ENCODE data around the gene NXPE3.
"Not testable (repeated sequence)": the region's sequence is repeated elsewhere in the genome, so short reads cannot be mapped to it uniquely, and the experiment has no call there.

Gene NXPE3

DNA sequence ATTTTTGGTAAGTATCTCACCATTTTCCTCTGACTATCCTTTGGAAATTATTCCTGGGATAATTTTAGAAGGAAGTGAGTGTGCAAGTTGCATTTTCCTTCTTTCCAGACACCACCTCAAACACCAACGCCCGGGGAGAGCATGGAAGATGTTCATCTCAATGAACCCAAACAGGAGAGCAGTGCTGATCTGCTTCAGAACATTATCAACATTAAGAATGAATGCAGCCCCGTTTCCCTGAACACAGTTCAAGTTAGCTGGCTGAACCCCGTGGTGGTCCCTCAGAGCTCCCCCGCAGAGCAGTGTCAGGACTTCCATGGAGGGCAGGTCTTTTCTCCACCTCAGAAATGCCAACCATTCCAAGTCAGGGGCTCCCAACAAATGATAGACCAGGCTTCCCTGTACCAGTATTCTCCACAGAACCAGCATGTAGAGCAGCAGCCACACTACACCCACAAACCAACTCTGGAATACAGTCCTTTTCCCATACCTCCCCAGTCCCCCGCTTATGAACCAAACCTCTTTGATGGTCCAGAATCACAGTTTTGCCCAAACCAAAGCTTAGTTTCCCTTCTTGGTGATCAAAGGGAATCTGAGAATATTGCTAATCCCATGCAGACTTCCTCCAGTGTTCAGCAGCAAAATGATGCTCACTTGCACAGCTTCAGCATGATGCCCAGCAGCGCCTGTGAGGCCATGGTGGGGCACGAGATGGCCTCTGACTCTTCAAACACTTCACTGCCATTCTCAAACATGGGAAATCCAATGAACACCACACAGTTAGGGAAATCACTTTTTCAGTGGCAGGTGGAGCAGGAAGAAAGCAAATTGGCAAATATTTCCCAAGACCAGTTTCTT is 74.2 kb downstream of the NXPE3 start:
- DNase-seq = no peak

GRCh38 chr3:101853982-101854381 is 75.0 kb downstream of the NXPE3 start:
- no peak for DNase-seq

GRCh38 chr3:101854608-101855304 is 75.7 kb downstream of the NXPE3 start:
- DNase-seq = no peak

GRCh38 chr3:101857301-101857741 is 78.3 kb downstream of the NXPE3 start:
- DNase-seq = no peak

DNA sequence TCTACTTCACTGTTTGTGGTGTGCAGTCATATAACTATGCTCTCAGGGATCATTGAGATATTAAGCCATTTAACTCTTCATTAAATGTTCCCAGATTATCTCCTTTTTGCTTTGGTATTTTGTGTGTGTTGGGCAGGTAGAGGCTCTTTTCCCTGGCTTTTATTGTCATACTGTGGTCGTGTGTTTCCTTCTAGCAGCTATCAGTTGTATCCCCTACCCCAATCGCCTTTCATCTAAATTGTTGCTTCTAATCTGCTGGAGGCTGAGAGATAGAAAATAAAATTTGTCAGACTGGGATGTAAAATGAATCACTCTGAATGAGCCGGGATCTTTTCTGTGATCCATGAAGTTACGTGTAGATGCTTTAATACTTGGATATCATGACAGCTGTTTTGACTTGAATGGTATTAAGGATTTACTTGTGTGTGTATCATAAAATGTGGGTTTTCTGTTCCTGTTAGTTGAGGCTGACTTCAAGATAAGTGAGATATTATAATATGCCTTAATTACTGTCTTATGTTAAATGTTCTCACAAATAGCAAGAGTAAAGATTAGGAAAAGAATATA is 79.5 kb downstream of the NXPE3 start:
- DNase-seq = no peak

- no peak for DNase-seq
Measured at GRCh38 chr3:101859882-101860448, 81.0 kb downstream of the NXPE3 start.

- DNase-seq = no peak
Measured at GRCh38 chr3:101861212-101861788, 82.3 kb downstream of the NXPE3 start.

DNA sequence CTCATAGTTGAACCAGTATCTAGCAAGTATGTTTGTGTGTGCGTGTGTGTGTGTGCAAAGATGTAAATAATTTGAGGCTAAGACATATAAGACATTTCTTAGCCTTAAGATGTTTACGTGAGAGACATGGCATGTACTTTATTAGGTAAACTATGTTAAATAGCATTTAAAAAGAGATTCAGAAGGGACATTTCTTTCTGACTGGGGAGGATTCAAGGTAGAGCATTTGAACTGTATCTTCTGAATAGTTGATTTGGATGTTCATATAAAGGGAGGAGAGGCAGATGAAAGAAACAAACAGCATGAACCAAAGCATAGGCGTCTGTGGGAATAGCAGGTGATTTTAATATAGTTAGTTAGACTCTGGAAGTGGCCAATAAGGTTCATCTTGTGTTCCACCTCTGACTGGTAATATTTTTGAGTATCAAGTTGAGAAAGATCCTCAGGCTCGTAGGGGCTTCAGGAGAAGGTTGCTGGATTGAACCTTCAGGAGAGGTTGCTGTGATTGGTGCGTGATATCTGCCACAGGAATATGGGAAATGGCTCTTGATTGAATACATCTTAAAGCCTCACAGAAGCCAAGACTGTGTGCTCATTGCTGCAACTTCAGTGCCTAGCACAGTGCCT is 82.9 kb downstream of the NXPE3 start:
- DNase-seq = no peak

DNA sequence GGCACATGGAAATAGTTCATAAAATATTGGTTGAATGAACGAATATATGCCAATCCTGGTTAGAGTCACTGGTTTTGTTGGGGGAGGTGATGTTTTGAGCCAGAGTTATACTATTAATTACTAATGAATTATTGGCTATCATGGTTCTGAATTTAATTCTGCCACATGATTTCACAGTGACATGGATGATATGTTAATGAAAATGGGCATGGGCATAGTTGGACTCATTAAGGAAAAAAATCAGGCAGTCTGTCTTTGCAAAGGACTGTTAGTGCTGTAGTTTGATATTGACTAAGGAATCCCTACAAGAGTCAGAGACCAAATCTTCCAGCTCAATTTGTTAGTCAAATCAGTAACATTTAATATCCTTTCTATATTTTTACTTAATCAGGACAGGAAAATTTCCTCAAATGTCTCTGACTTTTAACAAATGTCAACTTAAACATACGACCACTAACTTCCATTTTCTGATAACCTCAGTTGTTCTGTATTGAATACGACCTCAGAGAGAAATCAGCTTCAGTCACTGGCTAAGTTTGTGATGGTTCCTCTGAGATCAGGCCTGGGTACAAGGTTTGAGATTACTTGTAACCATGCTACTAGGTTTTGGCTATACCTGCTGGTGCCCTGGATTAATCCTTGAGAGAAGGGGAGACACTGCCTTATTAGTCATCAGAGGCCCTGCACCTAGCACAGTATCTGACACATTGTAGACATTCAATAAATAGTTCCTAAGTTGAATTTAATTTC is 83.6 kb downstream of the NXPE3 start:
- no peak for DNase-seq

- not testable (repeated sequence) for DNase-seq
Measured at GRCh38 chr3:101864926-101865325, 85.9 kb downstream of the NXPE3 start.

DNA sequence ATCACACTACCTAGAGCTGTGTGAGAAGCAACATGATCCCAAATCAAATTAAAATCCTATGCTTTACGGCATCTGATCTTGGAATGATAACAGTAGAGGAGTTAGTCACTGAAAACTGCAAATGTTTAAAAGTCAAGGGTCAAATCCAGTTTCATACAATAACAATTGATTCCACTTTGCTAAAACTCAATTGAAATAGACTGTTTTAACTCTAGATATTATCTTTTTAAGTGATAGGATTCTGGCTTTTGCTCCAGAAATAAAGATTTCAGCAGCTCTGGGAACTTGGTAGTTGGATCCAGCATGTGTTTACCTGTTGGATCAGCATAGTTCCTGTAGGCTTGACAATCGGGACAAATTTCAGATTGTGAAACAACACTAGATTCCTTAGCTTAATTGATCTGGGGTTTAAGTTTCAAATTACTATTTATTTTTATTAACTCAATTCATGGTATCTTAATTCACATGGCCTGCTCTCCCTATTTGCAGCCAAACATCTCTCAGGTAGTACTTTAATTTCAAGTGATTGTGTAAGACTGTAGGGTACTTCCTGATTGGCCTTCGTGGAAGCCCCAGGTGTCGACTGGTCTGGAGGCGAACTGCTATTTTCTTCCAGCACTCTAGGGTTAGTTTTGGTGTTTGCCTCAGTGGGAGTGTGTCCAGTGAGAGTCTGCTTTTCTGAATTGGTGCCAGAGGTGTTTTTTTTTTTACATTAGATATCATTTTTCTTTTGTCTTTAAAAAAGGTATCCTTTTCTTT is 86.9 kb downstream of the NXPE3 start:
- no peak for DNase-seq

DNA sequence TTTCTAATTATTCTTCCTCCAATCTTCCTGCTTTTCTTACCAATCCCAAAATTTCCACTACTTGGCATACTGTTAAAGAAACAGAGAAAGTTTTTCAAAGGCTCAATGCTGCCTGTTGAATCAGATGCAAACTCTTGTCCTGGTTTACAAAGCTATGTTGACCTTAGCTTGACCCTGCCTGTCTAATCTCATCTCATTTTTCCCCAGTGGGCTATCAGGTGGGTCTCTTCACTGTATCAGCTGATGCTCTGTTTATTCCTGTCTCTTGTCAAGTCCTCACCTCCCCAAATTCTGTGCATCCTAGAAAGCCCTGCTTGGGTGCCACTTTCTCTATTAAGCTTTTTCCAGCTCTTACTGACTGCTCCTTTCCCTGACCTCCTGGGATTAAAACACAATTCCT is 88.5 kb downstream of the NXPE3 start:
- DNase-seq = no peak

DNA sequence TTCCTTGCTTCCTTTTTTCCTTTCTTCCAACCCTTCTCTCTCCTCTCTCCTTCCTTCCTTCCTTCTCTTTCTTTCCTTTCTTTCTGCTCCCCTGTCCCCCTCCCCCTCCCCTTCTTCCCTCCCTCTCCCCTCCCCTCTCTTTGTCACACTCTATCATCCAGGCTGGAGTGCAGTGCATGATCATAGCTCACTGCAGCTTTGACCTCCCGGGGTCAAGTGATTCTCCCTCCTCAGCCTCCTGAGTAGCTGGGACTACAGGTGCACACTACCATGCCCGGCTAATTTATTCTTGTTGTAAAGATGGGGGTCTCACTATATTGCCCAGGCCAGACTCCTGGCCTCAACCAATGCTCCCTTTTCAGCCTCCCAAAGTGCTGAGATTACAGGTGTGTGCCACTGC is 89.0 kb downstream of the NXPE3 start:
- DNase-seq = no peak

- DNase-seq = no peak
Measured at GRCh38 chr3:101868534-101869464, 89.8 kb downstream of the NXPE3 start.

GRCh38 chr3:101870138-101870537 is 91.1 kb downstream of the NXPE3 start:
- DNase-seq = no peak

GRCh38 chr3:101873619-101874018 is 94.6 kb downstream of the NXPE3 start:
- no peak for DNase-seq

- DNase-seq = no peak
Measured at GRCh38 chr3:101876142-101876541, 97.1 kb downstream of the NXPE3 start.

Data from NCI-H446 (cell line).